ENCODE results near the gene P2RY8.

GRCh38 chrX:1422135-1422465 lies 114.9 kb downstream of the P2RY8 start:
- TF ChIP-seq, protein P1, sequence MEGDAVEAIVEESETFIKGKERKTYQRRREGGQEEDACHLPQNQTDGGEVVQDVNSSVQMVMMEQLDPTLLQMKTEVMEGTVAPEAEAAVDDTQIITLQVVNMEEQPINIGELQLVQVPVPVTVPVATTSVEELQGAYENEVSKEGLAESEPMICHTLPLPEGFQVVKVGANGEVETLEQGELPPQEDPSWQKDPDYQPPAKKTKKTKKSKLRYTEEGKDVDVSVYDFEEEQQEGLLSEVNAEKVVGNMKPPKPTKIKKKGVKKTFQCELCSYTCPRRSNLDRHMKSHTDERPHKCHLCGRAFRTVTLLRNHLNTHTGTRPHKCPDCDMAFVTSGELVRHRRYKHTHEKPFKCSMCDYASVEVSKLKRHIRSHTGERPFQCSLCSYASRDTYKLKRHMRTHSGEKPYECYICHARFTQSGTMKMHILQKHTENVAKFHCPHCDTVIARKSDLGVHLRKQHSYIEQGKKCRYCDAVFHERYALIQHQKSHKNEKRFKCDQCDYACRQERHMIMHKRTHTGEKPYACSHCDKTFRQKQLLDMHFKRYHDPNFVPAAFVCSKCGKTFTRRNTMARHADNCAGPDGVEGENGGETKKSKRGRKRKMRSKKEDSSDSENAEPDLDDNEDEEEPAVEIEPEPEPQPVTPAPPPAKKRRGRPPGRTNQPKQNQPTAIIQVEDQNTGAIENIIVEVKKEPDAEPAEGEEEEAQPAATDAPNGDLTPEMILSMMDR (IDR thresholded peaks at IDR 0.05), result no peak
- no peak for TF ChIP-seq EZH2phosphoT487 (IDR thresholded peaks at IDR 0.05)

Measured in neural progenitor cell (in vitro differentiated cells).